ENCODE results near the gene MOB3B.

MOB3B gene

DNA sequence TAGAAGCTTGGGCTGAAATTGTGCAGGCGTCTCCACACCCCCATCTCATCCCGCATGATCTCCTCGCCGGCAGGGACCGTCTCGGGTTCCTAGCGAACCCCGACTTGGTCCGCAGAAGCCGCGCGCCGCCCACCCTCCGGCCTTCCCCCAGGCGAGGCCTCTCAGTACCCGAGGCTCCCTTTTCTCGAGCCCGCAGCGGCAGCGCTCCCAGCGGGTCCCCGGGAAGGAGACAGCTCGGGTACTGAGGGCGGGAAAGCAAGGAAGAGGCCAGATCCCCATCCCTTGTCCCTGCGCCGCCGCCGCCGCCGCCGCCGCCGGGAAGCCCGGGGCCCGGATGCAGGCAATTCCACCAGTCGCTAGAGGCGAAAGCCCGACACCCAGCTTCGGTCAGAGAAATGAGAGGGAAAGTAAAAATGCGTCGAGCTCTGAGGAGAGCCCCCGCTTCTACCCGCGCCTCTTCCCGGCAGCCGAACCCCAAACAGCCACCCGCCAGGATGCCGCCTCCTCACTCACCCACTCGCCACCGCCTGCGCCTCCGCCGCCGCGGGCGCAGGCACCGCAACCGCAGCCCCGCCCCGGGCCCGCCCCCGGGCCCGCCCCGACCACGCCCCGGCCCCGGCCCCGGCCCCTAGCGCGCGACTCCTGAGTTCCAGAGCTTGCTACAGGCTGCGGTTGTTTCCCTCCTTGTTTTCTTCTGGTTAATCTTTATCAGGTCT lies 43.5 kb upstream of the MOB3B start, which contains the start of gene C9orf72 (continued):
- no peak for TF ChIP-seq POU6F1 (CRISPR knock-in tag; IDR thresholded peaks at IDR 0.05; ENCODE audit: borderline replicate concordance, low read depth)
- no peak for TF ChIP-seq ZNF70 (CRISPR knock-in tag; IDR thresholded peaks at IDR 0.05)
- TF ChIP-seq, protein P1, sequence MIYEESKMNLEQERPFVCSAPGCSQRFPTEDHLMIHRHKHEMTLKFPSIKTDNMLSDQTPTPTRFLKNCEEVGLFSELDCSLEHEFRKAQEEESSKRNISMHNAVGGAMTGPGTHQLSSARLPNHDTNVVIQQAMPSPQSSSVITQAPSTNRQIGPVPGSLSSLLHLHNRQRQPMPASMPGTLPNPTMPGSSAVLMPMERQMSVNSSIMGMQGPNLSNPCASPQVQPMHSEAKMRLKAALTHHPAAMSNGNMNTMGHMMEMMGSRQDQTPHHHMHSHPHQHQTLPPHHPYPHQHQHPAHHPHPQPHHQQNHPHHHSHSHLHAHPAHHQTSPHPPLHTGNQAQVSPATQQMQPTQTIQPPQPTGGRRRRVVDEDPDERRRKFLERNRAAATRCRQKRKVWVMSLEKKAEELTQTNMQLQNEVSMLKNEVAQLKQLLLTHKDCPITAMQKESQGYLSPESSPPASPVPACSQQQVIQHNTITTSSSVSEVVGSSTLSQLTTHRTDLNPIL (CRISPR knock-in tag; IDR thresholded peaks at IDR 0.05; ENCODE audit: low read depth) = no peak
- TF ChIP-seq ESRRG (CRISPR knock-in tag; IDR thresholded peaks at IDR 0.05) = no peak
- no peak for TF ChIP-seq ZNF565 (CRISPR knock-in tag; conservative IDR thresholded peaks at IDR 0.05; ENCODE audit: low read depth)
- TF ChIP-seq GLIS3 (CRISPR knock-in tag; IDR thresholded peaks at IDR 0.05) = no peak

DNA sequence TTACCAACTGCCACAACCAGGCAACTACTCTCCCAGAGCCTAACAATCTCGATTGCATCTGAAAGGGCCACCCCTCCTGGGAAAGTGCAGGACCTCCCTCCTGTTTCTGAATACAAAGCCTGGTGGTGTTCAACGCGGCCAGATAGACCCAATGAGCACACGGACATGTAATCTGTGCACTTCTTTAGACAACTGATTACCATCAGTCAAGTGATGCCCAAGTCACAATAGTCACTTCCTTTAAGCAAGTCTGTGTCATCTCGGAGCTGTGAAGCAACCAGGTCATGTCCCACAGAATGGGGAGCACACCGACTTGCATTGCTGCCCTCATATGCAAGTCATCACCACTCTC lies 42.9 kb upstream of the MOB3B start:
- TF ChIP-seq ARNTL (CRISPR knock-in tag; IDR thresholded peaks at IDR 0.05; ENCODE audit: borderline replicate concordance, low read depth) = no peak
- peak; percentile 56 for ATAC-seq

GRCh38 chr9:27572061-27572460 lies 42.4 kb upstream of the MOB3B start:
- TF ChIP-seq PPARA (CRISPR knock-in tag; IDR thresholded peaks at IDR 0.05; ENCODE audit: borderline replicate concordance) = no peak
- TF ChIP-seq ZC3H10 (CRISPR knock-in tag; IDR thresholded peaks at IDR 0.05) = no peak
- no peak for TF ChIP-seq BACH2 (CRISPR knock-in tag; IDR thresholded peaks at IDR 0.05; ENCODE audit: borderline replicate concordance)
- TF ChIP-seq ZFP3 (CRISPR knock-in tag; IDR thresholded peaks at IDR 0.05) = no peak
- no peak for TF ChIP-seq GLIS3 (CRISPR knock-in tag; IDR thresholded peaks at IDR 0.05)
- TF ChIP-seq ZNF70 (CRISPR knock-in tag; IDR thresholded peaks at IDR 0.05) = no peak
- no peak for TF ChIP-seq ZFP30 (CRISPR knock-in tag; IDR thresholded peaks at IDR 0.05)
- TF ChIP-seq, protein P2, sequence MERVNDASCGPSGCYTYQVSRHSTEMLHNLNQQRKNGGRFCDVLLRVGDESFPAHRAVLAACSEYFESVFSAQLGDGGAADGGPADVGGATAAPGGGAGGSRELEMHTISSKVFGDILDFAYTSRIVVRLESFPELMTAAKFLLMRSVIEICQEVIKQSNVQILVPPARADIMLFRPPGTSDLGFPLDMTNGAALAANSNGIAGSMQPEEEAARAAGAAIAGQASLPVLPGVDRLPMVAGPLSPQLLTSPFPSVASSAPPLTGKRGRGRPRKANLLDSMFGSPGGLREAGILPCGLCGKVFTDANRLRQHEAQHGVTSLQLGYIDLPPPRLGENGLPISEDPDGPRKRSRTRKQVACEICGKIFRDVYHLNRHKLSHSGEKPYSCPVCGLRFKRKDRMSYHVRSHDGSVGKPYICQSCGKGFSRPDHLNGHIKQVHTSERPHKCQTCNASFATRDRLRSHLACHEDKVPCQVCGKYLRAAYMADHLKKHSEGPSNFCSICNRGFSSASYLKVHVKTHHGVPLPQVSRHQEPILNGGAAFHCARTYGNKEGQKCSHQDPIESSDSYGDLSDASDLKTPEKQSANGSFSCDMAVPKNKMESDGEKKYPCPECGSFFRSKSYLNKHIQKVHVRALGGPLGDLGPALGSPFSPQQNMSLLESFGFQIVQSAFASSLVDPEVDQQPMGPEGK (CRISPR knock-in tag; IDR thresholded peaks at IDR 0.05; ENCODE audit: borderline replicate concordance) = no peak
- TF ChIP-seq ISL1 (CRISPR knock-in tag; IDR thresholded peaks at IDR 0.05) = no peak
- TF ChIP-seq OSR1 (CRISPR knock-in tag; IDR thresholded peaks at IDR 0.05) = no peak
- TF ChIP-seq SNAI2 (CRISPR knock-in tag; IDR thresholded peaks at IDR 0.05) = no peak
- TF ChIP-seq TCF4 (CRISPR knock-in tag; IDR thresholded peaks at IDR 0.05; ENCODE audit: borderline replicate concordance) = no peak
- TF ChIP-seq ESRRG (CRISPR knock-in tag; IDR thresholded peaks at IDR 0.05) = no peak
- no peak for TF ChIP-seq CSDC2 (CRISPR knock-in tag; IDR thresholded peaks at IDR 0.05)
- no peak for ATAC-seq

DNA sequence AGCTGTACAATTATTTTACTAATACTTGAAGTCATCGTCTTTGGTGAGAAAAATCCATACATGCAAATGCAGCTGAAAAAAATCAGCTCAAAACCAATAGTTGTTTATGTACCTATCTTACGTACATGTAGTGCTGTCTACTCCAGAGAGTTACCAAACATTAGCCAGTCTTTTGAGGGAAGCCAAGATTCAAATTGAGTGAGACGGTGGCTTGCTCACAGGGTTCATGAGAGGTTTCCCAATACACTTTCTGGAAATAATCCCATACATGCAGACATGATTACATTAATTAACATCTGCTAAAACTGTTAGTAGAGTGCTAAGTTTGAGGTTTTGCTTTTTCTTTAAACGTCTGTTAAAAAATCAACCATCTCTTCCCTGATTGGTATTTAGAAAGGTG lies 41.4 kb upstream of the MOB3B start:
- no peak for TF ChIP-seq CSDC2 (CRISPR knock-in tag; IDR thresholded peaks at IDR 0.05)
- no peak for TF ChIP-seq ZFP3 (CRISPR knock-in tag; IDR thresholded peaks at IDR 0.05)
- no peak for TF ChIP-seq ESRRG (CRISPR knock-in tag; IDR thresholded peaks at IDR 0.05)
- no peak for TF ChIP-seq GLIS3 (CRISPR knock-in tag; IDR thresholded peaks at IDR 0.05)
- ATAC-seq = no peak

- no peak for ATAC-seq
- no peak for TF ChIP-seq ZFP30 (CRISPR knock-in tag; IDR thresholded peaks at IDR 0.05)
- no peak for TF ChIP-seq ZNF70 (CRISPR knock-in tag; IDR thresholded peaks at IDR 0.05)
- no peak for TF ChIP-seq ZNF565 (CRISPR knock-in tag; conservative IDR thresholded peaks at IDR 0.05; ENCODE audit: low read depth)
- TF ChIP-seq POU6F1 (CRISPR knock-in tag; IDR thresholded peaks at IDR 0.05; ENCODE audit: borderline replicate concordance, low read depth) = no peak
Observed at GRCh38 chr9:27569406-27569805, 39.8 kb upstream of the MOB3B start.

- no peak for ATAC-seq
Observed at GRCh38 chr9:27566118-27566517, 36.5 kb upstream of the MOB3B start.

More at GRCh38 chr9:27566118-27566517, 36.5 kb upstream of the MOB3B start:
- TF ChIP-seq BACH2 (CRISPR knock-in tag; IDR thresholded peaks at IDR 0.05; ENCODE audit: borderline replicate concordance) = no peak
- no peak for TF ChIP-seq OSR1 (CRISPR knock-in tag; IDR thresholded peaks at IDR 0.05)
- TF ChIP-seq, protein P1 (CRISPR knock-in tag; IDR thresholded peaks at IDR 0.05; ENCODE audit: low read depth) = no peak
- no peak for TF ChIP-seq CSDC2 (CRISPR knock-in tag; IDR thresholded peaks at IDR 0.05)
- TF ChIP-seq ARNTL (CRISPR knock-in tag; IDR thresholded peaks at IDR 0.05; ENCODE audit: borderline replicate concordance, low read depth) = no peak
- TF ChIP-seq PPARA (CRISPR knock-in tag; IDR thresholded peaks at IDR 0.05; ENCODE audit: borderline replicate concordance) = no peak
- no peak for TF ChIP-seq POU6F1 (CRISPR knock-in tag; IDR thresholded peaks at IDR 0.05; ENCODE audit: borderline replicate concordance, low read depth)
- no peak for TF ChIP-seq ZC3H10 (CRISPR knock-in tag; IDR thresholded peaks at IDR 0.05)
- TF ChIP-seq RARB (CRISPR knock-in tag; IDR thresholded peaks at IDR 0.05) = no peak
- no peak for TF ChIP-seq ZFP30 (CRISPR knock-in tag; IDR thresholded peaks at IDR 0.05)
- TF ChIP-seq, protein P2 (CRISPR knock-in tag; IDR thresholded peaks at IDR 0.05; ENCODE audit: borderline replicate concordance) = no peak

All from SK-N-SH treated with all-trans-retinoic acid at 6 μM for 48 hours (cell line).